Activated CD4-positive, alpha-beta T cell treated with anti-CD3 and anti-CD28 coated beads, Interleukin-2, Interleukin-6, amounts not matched to agents 100 ng/mL and 50 ng/mL, durations not matched to agents 16 hours and 8 hours (primary cell): ENCODE results near the gene GPHN.
A peak's percentile ranks its signal among the peaks of the same experiment; 100 is the strongest.

Source experiments
- DNase-seq: peaks from one replicate; pipeline ENCODE4 v3.0.0-alpha.2; 2020

GPHN gene

GRCh38 chr14:66507722-66508546 lies at the start of gene GPHN:
GPHN (plus strand) TSS chr14:66508147.
- peak; percentile 96 for DNase-seq

GRCh38 chr14:66459603-66460002 lies 48.3 kb upstream of the GPHN start:
- DNase-seq, result no peak

- DNase-seq, result no peak
Measured at GRCh38 chr14:66464261-66464660, 43.7 kb upstream of the GPHN start.

GRCh38 chr14:66468778-66469367 lies 39.1 kb upstream of the GPHN start:
- no peak for DNase-seq

GRCh38 chr14:66471584-66471983 lies 36.4 kb upstream of the GPHN start:
- DNase-seq, result no peak

- no peak for DNase-seq
Measured at GRCh38 chr14:66472251-66472650, 35.7 kb upstream of the GPHN start.

- DNase-seq, result no peak
Measured at GRCh38 chr14:66473223-66473622, 34.7 kb upstream of the GPHN start.

- DNase-seq, result no peak
Measured at GRCh38 chr14:66476964-66477363, 31.0 kb upstream of the GPHN start.

- DNase-seq, result no peak
Measured at GRCh38 chr14:66477567-66477966, 30.4 kb upstream of the GPHN start.

GRCh38 chr14:66482873-66483272 lies 25.1 kb upstream of the GPHN start:
- no peak for DNase-seq

- no peak for DNase-seq
Measured at GRCh38 chr14:66483322-66483721, 24.6 kb upstream of the GPHN start.

- DNase-seq, result no peak
Measured at GRCh38 chr14:66485029-66485428, 22.9 kb upstream of the GPHN start.

- no peak for DNase-seq
Measured at GRCh38 chr14:66485910-66486421, 22.0 kb upstream of the GPHN start, which contains the start of gene CCDC196. CCDC196 (plus strand) TSS chr14:66486371; CDS start chr14:66486503, 132 bp downstream.

GRCh38 chr14:66487164-66487563 lies 20.8 kb upstream of the GPHN start:
- DNase-seq, result no peak

- DNase-seq, result no peak
Measured at GRCh38 chr14:66490143-66491111, 17.5 kb upstream of the GPHN start.

GRCh38 chr14:66493750-66494149 lies 14.2 kb upstream of the GPHN start:
- DNase-seq, result no peak

- DNase-seq, result peak; percentile 54
Measured at GRCh38 chr14:66495218-66496098, 12.5 kb upstream of the GPHN start.

GRCh38 chr14:66496188-66496807 lies 11.6 kb upstream of the GPHN start:
- no peak for DNase-seq

- DNase-seq, result no peak
Measured at GRCh38 chr14:66496911-66497310, 11.0 kb upstream of the GPHN start.

GRCh38 chr14:66498311-66498710 lies 9.6 kb upstream of the GPHN start:
- no peak for DNase-seq

GRCh38 chr14:66501592-66501991 lies 6.4 kb upstream of the GPHN start:
- DNase-seq, result no peak
